ENCODE measurements around the gene INPP1. TPM values are rescaled to one million over a fixed set of nuclear protein-coding genes. Genes with fewer than 3 reads are reported as not detected.

Gene INPP1
- total RNA-seq, 2 experiments from 2014 or later, result 8.5 to 10.2 TPM

- ATAC-seq, result no peak
- H3K27ac Mint-ChIP-seq, result no peak overlapping the region
- POLR2A ChIA-PET, result no interaction called here
- H3K36me3 Mint-ChIP-seq (ENCODE audit: low read depth), result peaks cover 10% of the 10 kb centered on the region
- peaks cover 34% of the 10 kb centered on the region for H3K4me1 Mint-ChIP-seq (ENCODE audit: low read depth)
- DNase-seq, result no peak
- no peaks in the 10 kb centered on the region for H3K27me3 Mint-ChIP-seq
- intact Hi-C loops (cut with micrococcal nuclease), result no loop called here
- no peak for TF ChIP-seq CTCF (IDR thresholded peaks at IDR 0.05)
- CTCF ChIA-PET, result interaction anchor here (1.6 kb wide), 1 partner anchor 227 kb away, joined by 6 read pairs; no protein-coding TSS in a partner anchor
- no peak overlapping the region for H3K4me3 Mint-ChIP-seq
- H3K9me3 Mint-ChIP-seq, result no peaks in the 10 kb centered on the region
Measured at GRCh38 chr2:190315273-190315672, 28.1 kb upstream of the INPP1 start.

- TF ChIP-seq CTCF (IDR thresholded peaks at IDR 0.05), result no peak
- POLR2A ChIA-PET, result interaction anchor here (0.9 to 3.3 kb wide), 5 partner anchors 20 to 563 kb away, joined by 3 to 13 read pairs (median 3); partner anchors contain the start of gene INPP1
Measured at GRCh38 chr2:190318514-190318913, 24.9 kb upstream of the INPP1 start.

GRCh38 chr2:190318931-190319554 is 24.3 kb upstream of the INPP1 start:
- POLR2A ChIA-PET, result interaction anchor here (0.6 to 3.3 kb wide), 8 partner anchors 12 to 570 kb away, joined by 3 to 13 read pairs (median 3); partner anchors contain the start of gene INPP1
- Mint-ChIP-seq H3K36me3 (ENCODE audit: low read depth) (peaks cover 1% of the 10 kb centered on the region), H3K4me3 (peak overlapping the region; percentile 81), H3K27me3 (no peaks in the 10 kb centered on the region), H3K9me3 (no peaks in the 10 kb centered on the region), H3K27ac (peak overlapping the region; percentile 88), H3K4me1 (ENCODE audit: low read depth) (peaks cover 43% of the 10 kb centered on the region)
- CTCF ChIA-PET, result interaction anchor here (1.0 to 2.4 kb wide), 10 partner anchors 8 to 557 kb away, joined by 3 to 14 read pairs (median 4); partner anchors contain the start of genes INPP1 and OSGEPL1
- no peak for TF ChIP-seq CTCF (IDR thresholded peaks at IDR 0.05)
- ATAC-seq (peak; percentile 19), DNase-seq (peak; percentile 37)
- intact Hi-C loops (cut with micrococcal nuclease), result no loop called here

More at GRCh38 chr2:190318514-190318913, 24.9 kb upstream of the INPP1 start:
- no peaks in the 10 kb centered on the region for H3K27me3 Mint-ChIP-seq
- peaks cover 1% of the 10 kb centered on the region for H3K36me3 Mint-ChIP-seq (ENCODE audit: low read depth)
- DNase-seq (no peak), ATAC-seq (no peak)
- no peaks in the 10 kb centered on the region for H3K9me3 Mint-ChIP-seq
- intact Hi-C loops (cut with micrococcal nuclease), result no loop called here
- peaks cover 43% of the 10 kb centered on the region for H3K4me1 Mint-ChIP-seq (ENCODE audit: low read depth)
- peak overlapping the region; percentile 81 for H3K4me3 Mint-ChIP-seq
- peak overlapping the region; percentile 88 for H3K27ac Mint-ChIP-seq
- CTCF ChIA-PET, result interaction anchor here (1.0 to 2.4 kb wide), 7 partner anchors 11 to 556 kb away, joined by 3 to 13 read pairs (median 4); partner anchors contain the start of genes INPP1 and OSGEPL1

GRCh38 chr2:190319555-190320498 is 23.6 kb upstream of the INPP1 start, which contains the start of gene HIBCH:
Gene HIBCH (minus strand): TSS chr2:190319826. CDS start chr2:190319750, 76 bp downstream.
- DNase-seq (peak; percentile 94), ATAC-seq (peak; percentile 90)
- peak within 1 kb of the TSS; percentile 81 for H3K4me3 Mint-ChIP-seq
- H3K9me3 Mint-ChIP-seq, result no peaks in the 10 kb centered on the region
- CTCF ChIA-PET, result interaction anchor here (1.0 to 2.4 kb wide), 12 partner anchors 9 to 557 kb away, joined by 3 to 14 read pairs (median 4); partner anchors contain the start of genes INPP1 and OSGEPL1
- H3K27ac Mint-ChIP-seq, result peak within 1 kb of the TSS; percentile 88
- POLR2A ChIA-PET, result interaction anchor here (0.6 to 3.3 kb wide), 8 partner anchors 13 to 571 kb away, joined by 3 to 13 read pairs (median 4); partner anchors contain the start of genes INPP1, ORMDL1 and PMS1
- H3K27me3 Mint-ChIP-seq, result no peaks in the 10 kb centered on the region
- intact Hi-C loops (cut with micrococcal nuclease), result no loop called here
- TF ChIP-seq CTCF (IDR thresholded peaks at IDR 0.05), result peak; percentile 61
- peaks cover 1% of the 10 kb centered on the region for H3K36me3 Mint-ChIP-seq (ENCODE audit: low read depth)
- H3K4me1 Mint-ChIP-seq (ENCODE audit: low read depth), result peaks cover 40% of the 10 kb centered on the region

Measured in activated CD8-positive, alpha-beta T cell treated with anti-CD3 and anti-CD28 coated beads for 36 hours (primary cell).